Hypothalamus (tissue), 51 donors: ENCODE measurements around the gene ZC3H8.
"Not testable (repeated sequence)": the region's sequence is repeated elsewhere in the genome, so short reads cannot be mapped to it uniquely, and the experiment has no call there.

Experiments used
- DNase-seq, 51 donors: peaks; one replicate each; lab custom pipeline; 2025; lab: John Stamatoyannopoulos, UW

ZC3H8 gene

GRCh38 chr2:112254466-112255240, at the start of gene ZC3H8:
ZC3H8 (minus strand) TSS chr2:112255042; CDS start chr2:112254981, 61 bp downstream.
- peak; percentile 38 to 95 (median 87) for DNase-seq

- no peak for DNase-seq
These were observed 49.6 kb upstream of the ZC3H8 start for GRCh38 chr2:112304298-112304941.

- no peak for DNase-seq
These were observed 47.1 kb upstream of the ZC3H8 start for GRCh38 chr2:112301973-112302372.

- no peak for DNase-seq
These were observed 46.3 kb upstream of the ZC3H8 start for GRCh38 chr2:112301171-112301584.

DNA sequence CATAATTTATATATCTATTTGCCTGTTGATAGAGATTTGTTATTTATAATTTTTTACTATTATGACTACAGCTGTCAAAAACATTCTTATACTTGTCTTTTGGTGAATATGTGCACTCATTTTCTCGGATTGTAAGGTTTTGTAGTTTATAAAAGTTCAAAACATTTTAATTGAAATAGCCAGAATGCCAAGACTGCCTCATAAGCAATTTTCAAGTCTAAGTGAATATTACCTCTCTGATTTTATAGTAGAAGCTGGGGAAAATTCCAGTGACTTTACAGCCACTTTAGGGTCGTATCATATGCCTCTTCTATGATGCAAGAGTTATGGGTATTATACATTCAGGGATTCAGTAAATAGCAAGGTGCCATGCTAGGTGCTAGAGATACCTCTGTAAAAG, 41.6 kb upstream of the ZC3H8 start:
- no peak for DNase-seq

DNA sequence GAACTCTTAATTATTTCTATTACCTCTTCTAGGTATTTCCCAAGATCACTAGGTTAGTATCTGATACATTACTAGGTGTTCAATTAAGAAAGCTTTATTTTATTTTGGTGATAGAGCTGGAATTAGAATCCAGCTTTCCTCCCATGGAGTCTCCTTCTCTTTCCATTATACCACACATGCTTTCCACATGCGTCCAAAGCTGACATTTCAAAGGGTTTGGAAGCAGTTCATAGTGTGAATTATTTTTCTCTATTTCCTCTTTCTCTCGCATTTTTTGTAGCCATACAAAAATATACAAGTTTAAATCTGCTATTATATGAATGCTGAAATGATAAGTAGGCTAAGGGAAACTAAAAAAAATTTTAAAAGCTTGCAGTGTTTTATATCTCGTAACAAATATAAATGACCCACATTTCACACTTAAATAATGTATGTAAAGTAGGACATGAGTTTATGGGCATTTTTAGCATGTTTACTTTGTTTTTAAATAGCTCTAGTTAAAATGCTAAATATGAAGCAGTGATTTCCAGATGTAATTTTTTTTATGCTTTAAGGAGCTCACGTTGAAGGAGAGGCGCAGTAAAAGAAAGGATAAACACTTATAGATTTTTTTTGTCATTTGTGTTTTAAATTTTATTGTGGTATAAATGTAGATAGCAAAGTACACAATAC, 40.7 kb upstream of the ZC3H8 start:
- DNase-seq = no peak

DNA sequence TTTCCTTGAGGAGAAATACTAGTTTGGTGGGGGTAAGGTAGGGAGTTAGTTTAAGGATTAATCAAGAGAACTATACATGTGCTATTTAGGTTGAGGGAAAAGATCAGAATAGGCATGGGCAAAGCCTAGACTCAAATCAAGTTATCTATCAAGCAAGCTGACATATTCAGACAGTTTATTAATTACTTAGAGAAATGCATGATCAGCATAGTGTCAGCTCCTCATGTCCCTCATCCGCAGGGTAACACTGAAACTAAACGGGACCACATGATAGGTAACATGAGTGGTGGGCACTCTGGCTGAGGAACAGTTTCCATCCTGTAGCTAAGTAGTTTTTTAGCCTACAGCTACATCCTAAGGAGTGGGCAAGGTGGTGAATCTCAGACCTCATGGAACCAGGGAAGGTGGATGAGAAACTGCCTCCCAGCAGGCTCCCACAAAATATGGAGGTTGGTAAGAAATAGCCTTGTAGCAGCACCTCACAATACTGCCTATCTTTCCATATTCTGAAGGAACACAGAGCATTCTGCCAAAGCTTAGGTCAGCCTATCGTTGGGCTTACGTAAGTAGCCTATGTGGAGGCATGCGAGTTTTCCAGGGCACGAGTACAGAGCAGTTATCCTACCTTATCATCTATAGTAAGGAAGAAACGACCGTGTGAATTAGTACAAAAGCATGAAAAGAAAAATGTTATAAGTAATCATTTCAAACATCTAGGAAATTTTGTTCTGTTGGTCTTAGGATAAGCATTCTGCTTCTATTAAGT, 39.0 kb upstream of the ZC3H8 start:
- DNase-seq = no peak

- no peak for DNase-seq
These were observed 35.8 kb upstream of the ZC3H8 start for GRCh38 chr2:112290648-112291047.

DNA sequence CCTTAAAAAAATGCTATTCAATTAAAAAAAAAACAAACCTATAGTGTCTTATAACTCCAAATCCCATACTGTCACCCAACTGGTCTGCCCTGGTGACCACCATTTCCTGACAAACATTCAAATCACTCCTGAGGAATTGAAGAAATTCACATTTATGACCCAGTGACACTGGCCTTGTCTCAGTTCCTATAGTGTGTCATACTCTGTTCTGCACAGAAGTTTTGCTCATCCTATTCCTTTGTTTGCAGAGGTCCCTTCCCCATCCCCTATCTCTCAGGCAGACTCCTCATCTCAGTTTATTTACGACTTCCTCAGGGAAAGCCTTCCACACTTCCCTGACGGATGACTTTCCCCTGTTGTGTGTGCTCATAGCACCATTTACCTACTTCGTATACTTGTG, 35.2 kb upstream of the ZC3H8 start:
- DNase-seq = no peak

DNA sequence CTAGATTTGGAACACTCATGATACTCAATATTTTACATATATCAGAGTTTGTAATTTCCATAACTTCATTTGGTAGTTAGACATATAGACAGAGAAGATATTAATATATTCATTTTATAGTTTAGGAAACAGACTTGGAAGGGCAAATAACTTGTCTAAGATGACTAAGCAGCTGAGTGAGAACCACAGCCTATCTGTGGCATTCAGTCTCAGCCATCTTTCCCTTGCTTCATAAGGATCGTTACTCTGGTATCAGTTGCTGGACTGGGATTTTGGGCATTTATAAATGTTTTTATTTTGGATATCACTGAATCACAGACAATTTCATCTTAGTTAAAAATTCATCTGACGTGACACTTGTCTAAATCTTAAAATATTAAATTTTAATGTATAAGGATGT, 28.7 kb upstream of the ZC3H8 start:
- DNase-seq = not testable (repeated sequence)

DNA sequence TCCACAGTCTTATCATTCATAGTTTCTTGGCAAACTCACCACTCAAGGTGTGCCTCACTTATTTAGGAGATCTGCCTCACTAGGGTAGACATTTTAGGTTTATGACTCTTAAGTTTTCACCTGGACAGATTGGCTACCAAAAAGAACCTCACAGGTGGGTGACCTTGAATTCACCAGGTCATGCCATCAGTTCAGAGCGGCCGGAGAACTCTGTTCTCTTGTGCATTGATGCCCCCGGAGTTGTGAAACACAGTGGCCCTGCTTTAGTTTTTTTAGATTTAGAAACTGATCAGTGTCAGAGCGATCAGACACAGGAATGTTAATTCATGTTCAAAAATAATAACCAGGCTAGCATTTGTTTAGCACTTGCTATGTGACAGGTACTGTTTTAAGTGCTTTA, 27.2 kb upstream of the ZC3H8 start:
- not testable (repeated sequence) for DNase-seq

DNA sequence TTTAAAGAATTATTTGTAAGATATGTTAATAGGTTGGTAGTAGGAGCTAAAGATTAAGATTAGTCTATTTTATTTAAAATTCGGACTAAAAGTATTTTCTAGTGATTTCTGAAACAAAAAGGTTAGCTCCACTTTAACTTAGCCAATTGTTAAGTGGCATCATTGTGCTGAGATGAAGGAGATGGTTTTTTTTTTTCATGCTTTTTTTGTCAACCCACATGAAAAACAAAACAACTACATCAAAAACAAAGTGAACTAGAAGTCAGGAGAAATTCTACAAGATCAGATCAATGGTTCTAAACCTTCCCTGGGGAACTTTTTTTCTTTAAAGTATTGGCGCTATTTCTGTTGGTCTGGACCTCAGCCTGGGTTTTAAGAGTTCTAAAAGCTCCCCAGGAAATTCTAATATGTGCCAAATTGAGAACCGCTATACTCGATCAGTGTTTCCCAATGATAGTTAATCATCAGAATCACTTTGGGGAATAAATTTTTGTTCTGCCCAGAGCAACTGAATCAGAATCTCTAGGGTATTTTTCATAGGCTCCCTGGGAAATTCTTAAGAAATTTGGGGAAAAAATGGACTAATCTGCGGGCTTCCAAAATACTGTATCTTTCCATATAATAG, 22.9 kb upstream of the ZC3H8 start:
- DNase-seq = no peak

GRCh38 chr2:112276954-112277353, 22.1 kb upstream of the ZC3H8 start:
- DNase-seq = no peak

GRCh38 chr2:112275887-112276773, 21.3 kb upstream of the ZC3H8 start:
- DNase-seq = peak; percentile 40 to 88 (median 76)

- peak; percentile 68 to 100 (median 98) for DNase-seq
These were observed 20.6 kb upstream of the ZC3H8 start, which contains the start of gene ZC3H6 for GRCh38 chr2:112275311-112275886. ZC3H6 (plus strand) TSS chr2:112275597; CDS start chr2:112275995, 398 bp downstream.

DNA sequence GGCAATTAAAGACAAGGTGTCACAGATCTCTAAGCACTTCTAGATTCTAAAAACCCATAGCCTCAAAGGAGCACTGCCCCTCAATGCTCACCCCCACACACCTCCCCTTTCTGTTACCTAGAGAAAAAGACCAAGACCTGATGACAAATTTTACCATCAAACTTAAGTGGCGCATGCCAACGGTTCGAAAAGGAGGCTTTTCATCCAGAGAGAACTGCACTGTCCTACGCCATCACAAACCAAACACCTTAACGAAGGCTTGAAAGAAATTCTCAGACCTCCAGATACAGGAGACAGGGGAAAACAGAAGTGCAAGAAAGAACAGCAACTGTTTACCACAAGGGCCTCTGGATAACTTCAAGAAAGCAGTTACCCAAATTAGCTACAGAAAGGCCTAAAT, 18.5 kb upstream of the ZC3H8 start:
- no peak for DNase-seq

GRCh38 chr2:112272669-112273068, 17.8 kb upstream of the ZC3H8 start:
- no peak for DNase-seq

DNA sequence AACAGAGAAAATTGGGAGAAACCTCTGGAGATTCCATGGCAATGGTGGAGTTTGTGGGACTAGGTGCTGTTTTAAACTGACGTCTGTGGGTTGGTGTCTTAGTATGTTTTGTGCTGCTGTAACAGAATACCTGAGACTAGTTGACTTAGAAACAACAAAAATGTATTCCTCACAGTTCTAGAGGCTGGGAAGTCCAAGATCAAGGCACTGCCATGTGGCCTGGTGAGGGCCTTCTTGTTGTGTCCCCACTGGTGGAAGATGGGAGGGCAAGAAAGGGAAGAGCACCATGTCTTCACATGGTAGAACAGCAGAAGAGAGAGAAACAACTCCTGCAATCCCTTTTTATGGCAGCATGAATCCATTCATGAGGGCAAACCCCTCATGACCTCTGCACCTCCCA, 13.7 kb upstream of the ZC3H8 start:
- no peak for DNase-seq

- DNase-seq = no peak
These were observed 8.0 kb upstream of the ZC3H8 start for GRCh38 chr2:112262876-112263275.
